ENCODE measurements around the gene GRID1.

GRCh38 chr10:85851325-85851724 is 515.3 kb downstream of the GRID1 start:
- TF ChIP-seq CTCF (IDR thresholded peaks at IDR 0.05): no peak
- no peak for TF ChIP-seq EP300 (IDR thresholded peaks at IDR 0.05)
- TF ChIP-seq POLR2A (IDR thresholded peaks at IDR 0.05): no peak
- no peak for TF ChIP-seq POLR2AphosphoS5 (IDR thresholded peaks at IDR 0.05)
